ENCODE measurements around the gene BCCIP. TPM values are rescaled to one million over a fixed set of nuclear protein-coding genes. Genes with fewer than 3 reads are reported as not detected.

Gene BCCIP
- total RNA-seq, 2 experiments from 2014 or later = 96.3 to 100 TPM

Small RNAs within 50 kb of the gene (microRNA-seq; reads per million reads assigned to microRNA genes)
- 1.6 reads per million for gene MIR4484 (ENCODE audit: borderline microRNAs expressed, borderline number of aligned reads, borderline replicate concordance)

Other genes with a start within 250 kb of the BCCIP start
- gene TEX36, start 140.4 kb upstream of the BCCIP start, total RNA-seq = not detected
- 10 to 100 TPM; 23.0 to 27.7 TPM for gene EDRF1, start 103.8 kb upstream of the BCCIP start, total RNA-seq
- gene MMP21, start 47.7 kb upstream of the BCCIP start, total RNA-seq = not detected
- 10 to 100 TPM; 35.0 to 38.3 TPM for gene UROS, start 288 bp upstream of the BCCIP start, total RNA-seq
- 10 to 100 TPM; 16.3 to 18.6 TPM for gene DHX32, start 57.7 kb downstream of the BCCIP start, total RNA-seq
- gene FANK1, start 73.0 kb downstream of the BCCIP start, total RNA-seq = under 1 TPM; 0.46 to 0.50 TPM

Data from activated CD4-positive, alpha-beta memory T cell treated with anti-CD3 and anti-CD28 coated beads for 36 hours (primary cell).